OCI-LY1 (cell line): ENCODE measurements around the gene POLR3E.

Experiments used
- CTCF ChIP-seq: fragments of 200-600 bp; sonication (generic), shearing (Covaris generic); IDR thresholded peaks from 2 replicates; pipeline ENCODE4 v1.5.1; 2017; ENCODE audit warnings: mild to moderate bottlenecking, antibody characterized with exemption, low read length, moderate library complexity, mixed read lengths
- EZH2 ChIP-seq: fragments of 200-600 bp; sonication (generic), shearing (Covaris generic); IDR thresholded peaks from 2 replicates; pipeline ENCODE4 v1.8.0; 2017; ENCODE audit warnings: borderline replicate concordance, mixed run types, mild to moderate bottlenecking, antibody characterized with exemption, low read length, moderate library complexity, mixed read lengths

DNA sequence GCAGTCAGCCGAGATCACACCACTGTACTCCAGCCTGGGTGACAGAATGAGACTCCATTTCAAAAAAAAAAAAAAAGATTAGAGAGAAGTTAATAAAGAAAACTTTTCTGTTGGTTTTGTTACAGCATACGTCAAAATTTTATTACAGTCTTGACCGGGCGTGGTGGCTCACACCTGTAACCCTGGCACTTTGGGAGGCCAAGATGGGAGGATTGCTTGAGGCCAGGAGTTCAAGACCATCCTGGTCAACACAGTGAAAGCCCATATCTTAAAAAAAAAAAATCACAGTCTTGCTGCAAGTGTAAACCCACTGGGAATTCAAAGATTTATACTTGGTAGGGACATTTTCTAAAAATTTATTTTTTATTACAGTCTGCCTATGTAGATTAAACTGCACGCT lies 6.2 kb upstream of the POLR3E start:
- no peak for TF ChIP-seq CTCF
- no peak for TF ChIP-seq EZH2
